ENCODE results near the gene SYT7. TPM values are rescaled to one million over a fixed set of nuclear protein-coding genes. Genes with fewer than 3 reads are reported as not detected.

SYT7 gene
- total and polyA plus RNA-seq, 11 donors = 12.4 to 34.7 (median 17.4) TPM

- H3K27ac ChIP-seq = peak overlapping the region in 4 of 12 donors; percentile 17 to 45 (median 40)
- H3K9me3 ChIP-seq = no peaks in the 10 kb centered on the region
- intact Hi-C loops (cut with DNase I) = loop anchor here in 3 of 10 donors (5.0 to 10.0 kb wide), 3 partner anchors 36 to 68 kb away; no protein-coding TSS in a partner anchor
- WGBS, 4 donors = 77 to 84% (median 80%) methylated on average over 10 to 11 of the region's 11 CpGs
- TF ChIP-seq CTCF (IDR thresholded peaks at IDR 0.05) (no peak), POLR2A (IDR thresholded peaks at IDR 0.05) (no peak)
- H3K4me3 ChIP-seq = no peak overlapping the region
- no peaks in the 10 kb centered on the region for H3K36me3 ChIP-seq
- ATAC-seq = no peak
- no peak for DNase-seq
- peaks cover 0 to 22% (median 11%) of the 10 kb centered on the region in 12 donors for H3K4me1 ChIP-seq
- H3K27me3 ChIP-seq = peaks cover 4 to 42% (median 25%) of the 10 kb centered on the region in 9 donors
Measured at GRCh38 chr11:61513143-61513765, 67.6 kb downstream of the SYT7 start.

GRCh38 chr11:61512435-61512834 is 68.4 kb downstream of the SYT7 start:
- 72 to 85% (median 80%) methylated on average over 4 of the region's 4 CpGs for WGBS, 4 donors
- H3K27me3 ChIP-seq = peaks cover 7 to 50% (median 33%) of the 10 kb centered on the region in 9 donors
- ATAC-seq (no peak), DNase-seq (no peak)
- intact Hi-C loops (cut with DNase I) = loop anchor here in 3 of 10 donors (5.0 to 10.0 kb wide), 3 partner anchors 35 to 68 kb away; no protein-coding TSS in a partner anchor
- H3K27ac ChIP-seq = peak overlapping the region in 4 of 12 donors; percentile 17 to 70 (median 44)
- H3K4me1 ChIP-seq = peaks cover 0 to 26% (median 11%) of the 10 kb centered on the region in 12 donors
- TF ChIP-seq POLR2A (IDR thresholded peaks at IDR 0.05) (no peak), CTCF (IDR thresholded peaks at IDR 0.05) (no peak)
- no peaks in the 10 kb centered on the region for H3K9me3 ChIP-seq
- no peaks in the 10 kb centered on the region for H3K36me3 ChIP-seq
- no peak overlapping the region for H3K4me3 ChIP-seq

GRCh38 chr11:61511383-61511782 is 69.5 kb downstream of the SYT7 start:
- peaks cover 7 to 59% (median 38%) of the 10 kb centered on the region in 9 donors for H3K27me3 ChIP-seq
- DNase-seq (no peak), ATAC-seq (no peak)
- no peak overlapping the region for H3K4me3 ChIP-seq
- no peaks in the 10 kb centered on the region for H3K9me3 ChIP-seq
- intact Hi-C loops (cut with DNase I) = loop anchor here in 3 of 10 donors (5.0 to 10.0 kb wide), 3 partner anchors 34 to 67 kb away; no protein-coding TSS in a partner anchor
- peak overlapping the region in 10 of 12 donors; percentile 7 to 77 (median 52) for H3K27ac ChIP-seq
- H3K4me1 ChIP-seq = peaks cover 0 to 20% (median 10%) of the 10 kb centered on the region in 12 donors
- TF ChIP-seq POLR2A (IDR thresholded peaks at IDR 0.05) (no peak), CTCF (IDR thresholded peaks at IDR 0.05) (no peak)
- no peaks in the 10 kb centered on the region for H3K36me3 ChIP-seq
- WGBS, 4 donors = 63 to 71% (median 67%) methylated on average over 3 of the region's 3 CpGs

- ATAC-seq (peak in 1 of 4 donors; percentile 46), DNase-seq (no peak)
- Histone ChIP-seq H3K27ac (peak overlapping the region in 10 of 12 donors; percentile 7 to 77 (median 62)), H3K4me1 (peaks cover 0 to 20% (median 9%) of the 10 kb centered on the region in 12 donors), H3K36me3 (no peaks in the 10 kb centered on the region), H3K4me3 (no peak overlapping the region), H3K27me3 (peaks cover 7 to 64% (median 38%) of the 10 kb centered on the region in 9 donors), H3K9me3 (no peaks in the 10 kb centered on the region)
- TF ChIP-seq CTCF (IDR thresholded peaks at IDR 0.05) (no peak), POLR2A (IDR thresholded peaks at IDR 0.05) (no peak)
- WGBS, 4 donors = 77 to 80% (median 78%) methylated on average over 14 of the region's 14 CpGs
- intact Hi-C loops (cut with DNase I) = loop anchor here in 3 of 10 donors (5.0 to 10.0 kb wide), 3 partner anchors 34 to 66 kb away; no protein-coding TSS in a partner anchor
Measured at GRCh38 chr11:61510974-61511373, 69.9 kb downstream of the SYT7 start.

Data from heart left ventricle (tissue), 16 donors.